ENCODE measurements around the gene MOK.

MOK gene

GRCh38 chr14:102213470-102213869, 91.5 kb downstream of the MOK start:
- TF ChIP-seq, protein P1, sequence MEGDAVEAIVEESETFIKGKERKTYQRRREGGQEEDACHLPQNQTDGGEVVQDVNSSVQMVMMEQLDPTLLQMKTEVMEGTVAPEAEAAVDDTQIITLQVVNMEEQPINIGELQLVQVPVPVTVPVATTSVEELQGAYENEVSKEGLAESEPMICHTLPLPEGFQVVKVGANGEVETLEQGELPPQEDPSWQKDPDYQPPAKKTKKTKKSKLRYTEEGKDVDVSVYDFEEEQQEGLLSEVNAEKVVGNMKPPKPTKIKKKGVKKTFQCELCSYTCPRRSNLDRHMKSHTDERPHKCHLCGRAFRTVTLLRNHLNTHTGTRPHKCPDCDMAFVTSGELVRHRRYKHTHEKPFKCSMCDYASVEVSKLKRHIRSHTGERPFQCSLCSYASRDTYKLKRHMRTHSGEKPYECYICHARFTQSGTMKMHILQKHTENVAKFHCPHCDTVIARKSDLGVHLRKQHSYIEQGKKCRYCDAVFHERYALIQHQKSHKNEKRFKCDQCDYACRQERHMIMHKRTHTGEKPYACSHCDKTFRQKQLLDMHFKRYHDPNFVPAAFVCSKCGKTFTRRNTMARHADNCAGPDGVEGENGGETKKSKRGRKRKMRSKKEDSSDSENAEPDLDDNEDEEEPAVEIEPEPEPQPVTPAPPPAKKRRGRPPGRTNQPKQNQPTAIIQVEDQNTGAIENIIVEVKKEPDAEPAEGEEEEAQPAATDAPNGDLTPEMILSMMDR (IDR thresholded peaks at IDR 0.05; ENCODE audit: low read depth, low read length, missing control alignments): no peak
- no peak overlapping the region for H3K4me3 ChIP-seq (ENCODE audit: low read depth, low read length)
- DNase-seq (ENCODE audit: low read depth): no peak

DNA sequence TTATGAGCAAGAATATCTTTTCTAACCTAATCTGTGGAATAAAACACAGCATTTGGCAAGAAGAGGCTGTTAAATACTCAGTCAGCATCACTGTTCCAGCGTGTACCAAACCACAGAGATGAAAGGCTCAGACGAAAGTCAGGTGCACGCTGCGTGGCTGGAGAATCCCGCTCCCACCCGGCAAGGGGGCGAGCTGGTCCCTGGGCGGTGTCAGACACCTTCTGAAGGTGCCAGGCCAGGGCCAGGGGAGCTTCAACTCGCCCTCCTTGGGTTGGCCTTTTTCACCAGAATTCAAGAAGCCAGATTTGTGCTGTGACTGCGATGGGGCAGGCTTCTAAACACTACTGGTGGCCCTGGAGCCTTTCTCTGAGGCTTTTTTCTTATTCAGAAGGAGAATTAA, 92.1 kb downstream of the MOK start:
- TF ChIP-seq, protein P1 (IDR thresholded peaks at IDR 0.05; ENCODE audit: low read depth, low read length, missing control alignments): no peak
- no peak for DNase-seq (ENCODE audit: low read depth)
- H3K4me3 ChIP-seq (ENCODE audit: low read depth, low read length): no peak overlapping the region

- no peak for DNase-seq (ENCODE audit: low read depth)
- TF ChIP-seq, protein P1 (IDR thresholded peaks at IDR 0.05; ENCODE audit: low read depth, low read length, missing control alignments): no peak
- no peak overlapping the region for H3K4me3 ChIP-seq (ENCODE audit: low read depth, low read length)
Observed at GRCh38 chr14:102212356-102212755, 92.6 kb downstream of the MOK start.

DNA sequence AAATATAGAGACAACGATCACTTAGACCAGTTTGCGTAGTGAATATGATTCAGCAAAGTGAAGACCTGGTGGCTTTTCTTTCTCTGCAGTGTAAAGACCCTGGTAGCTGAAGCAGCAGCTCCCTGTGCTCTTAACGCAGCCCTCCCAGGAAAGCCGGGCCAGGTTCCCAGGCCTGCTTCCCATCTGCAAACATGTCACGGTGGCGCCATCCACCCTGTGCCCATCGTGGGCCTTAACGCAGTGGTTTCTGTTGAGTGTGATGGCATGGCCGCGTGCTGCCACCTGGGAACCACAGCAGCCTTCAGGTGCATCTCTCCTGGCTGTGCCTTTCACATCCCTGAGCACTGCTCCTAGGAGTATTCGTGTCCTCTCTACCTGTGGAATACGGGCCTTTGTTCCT, 93.7 kb downstream of the MOK start:
- DNase-seq (ENCODE audit: low read depth): no peak
- no peak overlapping the region for H3K4me3 ChIP-seq (ENCODE audit: low read depth, low read length)
- TF ChIP-seq, protein P1 (IDR thresholded peaks at IDR 0.05; ENCODE audit: low read depth, low read length, missing control alignments): no peak

DNA sequence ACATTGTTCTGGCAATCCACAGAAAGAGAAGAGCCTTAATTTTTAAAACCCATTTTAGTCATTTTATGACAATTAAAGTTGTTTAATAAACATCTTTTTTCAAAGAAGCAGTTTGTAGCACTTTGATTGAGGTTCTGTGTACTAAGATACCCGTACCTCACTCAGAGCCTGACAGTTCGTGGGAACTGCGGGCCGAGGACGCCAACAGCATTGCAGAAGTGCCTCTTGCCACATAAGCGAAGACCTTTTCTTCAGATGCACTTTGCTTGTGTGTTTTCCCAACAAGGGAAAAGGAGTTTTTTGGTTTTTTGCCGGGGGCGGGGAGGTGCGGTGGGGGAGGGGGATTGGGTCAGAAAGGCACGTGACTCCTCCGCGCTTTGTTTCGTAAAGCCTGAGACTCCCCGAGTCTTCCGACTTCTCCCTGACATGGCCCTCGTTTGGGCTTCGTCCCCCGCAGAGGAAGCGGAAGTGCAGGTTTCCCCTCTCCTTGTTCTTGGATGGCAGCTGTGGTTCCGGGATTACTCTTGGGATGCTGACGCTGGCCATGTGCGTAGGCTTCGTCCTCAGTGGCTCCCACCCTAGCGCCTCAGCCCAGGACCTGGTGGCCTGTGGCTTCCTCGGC, 94.4 kb downstream of the MOK start:
- TF ChIP-seq, protein P1 (IDR thresholded peaks at IDR 0.05; ENCODE audit: low read depth, low read length, missing control alignments): no peak
- no peak for DNase-seq (ENCODE audit: low read depth)
- no peak overlapping the region for H3K4me3 ChIP-seq (ENCODE audit: low read depth, low read length)

DNA sequence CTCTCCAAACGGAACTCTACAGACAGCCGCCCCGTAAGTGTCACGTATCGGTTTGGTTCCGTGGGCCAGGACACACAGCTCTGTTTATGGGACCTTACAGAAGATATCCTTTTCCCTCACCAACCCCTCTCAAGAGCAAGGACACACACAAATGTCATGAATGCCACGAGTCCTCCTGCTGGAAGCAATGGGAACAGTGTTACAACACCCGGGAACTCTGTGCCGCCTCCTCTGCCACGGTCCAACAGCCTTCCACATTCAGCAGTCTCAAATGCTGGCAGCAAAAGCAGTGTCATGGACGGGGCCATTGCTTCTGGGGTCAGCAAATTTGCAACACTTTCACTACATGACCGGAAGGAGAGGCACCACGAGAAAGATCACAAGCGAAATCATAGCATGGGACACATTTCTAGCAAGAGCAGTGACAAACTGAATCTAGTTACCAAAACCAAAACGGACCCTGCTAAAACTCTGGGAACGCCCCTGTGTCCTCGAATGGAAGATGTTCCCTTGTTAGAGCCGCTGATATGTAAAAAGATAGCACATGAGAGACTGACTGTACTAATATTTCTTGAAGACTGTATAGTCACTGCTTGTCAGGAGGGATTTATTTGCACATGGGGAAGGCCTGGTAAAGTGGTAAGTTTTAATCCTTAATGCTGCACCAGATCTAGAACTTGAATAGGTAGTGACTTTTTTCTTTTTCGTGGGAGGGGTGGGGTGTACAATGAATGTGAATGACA, 95.6 kb downstream of the MOK start:
- no peak for DNase-seq (ENCODE audit: low read depth)
- TF ChIP-seq, protein P1 (IDR thresholded peaks at IDR 0.05; ENCODE audit: low read depth, low read length, missing control alignments): no peak
- H3K4me3 ChIP-seq (ENCODE audit: low read depth, low read length): no peak overlapping the region

- TF ChIP-seq, protein P1 (IDR thresholded peaks at IDR 0.05; ENCODE audit: low read depth, low read length, missing control alignments): no peak
- no peak overlapping the region for H3K4me3 ChIP-seq (ENCODE audit: low read depth, low read length)
Observed at GRCh38 chr14:102208741-102209140, 96.2 kb downstream of the MOK start.

More at GRCh38 chr14:102208741-102209140, 96.2 kb downstream of the MOK start:
- DNase-seq (ENCODE audit: low read depth): no peak
